Measurements from ENCODE around the gene FAAP100.

DNA sequence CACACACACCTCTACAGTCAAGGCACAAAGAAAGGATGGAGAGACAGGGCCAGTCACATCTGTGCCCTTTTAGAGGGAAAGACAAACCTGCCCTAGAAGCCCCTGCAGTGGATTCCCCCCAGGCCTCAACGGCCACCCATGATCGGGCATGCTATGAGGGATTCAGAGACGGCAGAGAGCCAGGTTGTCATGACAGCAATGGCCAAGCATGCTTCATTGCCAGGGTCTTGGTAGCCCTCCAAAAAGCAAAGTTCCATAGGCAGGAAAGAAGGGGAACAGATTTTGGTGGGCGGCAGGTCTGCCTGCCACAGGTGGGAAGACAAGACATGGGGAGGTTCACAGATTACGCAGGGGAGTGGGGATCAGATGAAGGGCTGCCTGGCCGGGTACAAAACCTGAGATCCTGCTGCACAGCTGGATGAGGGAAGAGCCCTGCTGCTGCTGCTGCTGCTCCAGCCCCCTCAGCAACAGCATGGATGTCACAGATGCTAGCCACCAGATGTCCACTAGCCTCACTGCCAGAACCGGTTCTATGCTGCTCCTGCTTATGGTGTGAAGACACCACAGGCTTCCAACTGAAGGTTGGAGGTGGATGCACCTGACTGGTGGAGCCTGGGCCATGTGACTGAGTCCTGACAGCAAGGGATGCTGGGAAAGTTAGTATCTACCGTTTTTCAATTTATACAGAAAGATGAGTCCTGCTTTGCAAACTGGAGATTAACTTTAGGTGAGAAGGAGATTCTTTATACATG, 57.4 kb downstream of the FAAP100 start:
- TF ChIP-seq, protein P1, sequence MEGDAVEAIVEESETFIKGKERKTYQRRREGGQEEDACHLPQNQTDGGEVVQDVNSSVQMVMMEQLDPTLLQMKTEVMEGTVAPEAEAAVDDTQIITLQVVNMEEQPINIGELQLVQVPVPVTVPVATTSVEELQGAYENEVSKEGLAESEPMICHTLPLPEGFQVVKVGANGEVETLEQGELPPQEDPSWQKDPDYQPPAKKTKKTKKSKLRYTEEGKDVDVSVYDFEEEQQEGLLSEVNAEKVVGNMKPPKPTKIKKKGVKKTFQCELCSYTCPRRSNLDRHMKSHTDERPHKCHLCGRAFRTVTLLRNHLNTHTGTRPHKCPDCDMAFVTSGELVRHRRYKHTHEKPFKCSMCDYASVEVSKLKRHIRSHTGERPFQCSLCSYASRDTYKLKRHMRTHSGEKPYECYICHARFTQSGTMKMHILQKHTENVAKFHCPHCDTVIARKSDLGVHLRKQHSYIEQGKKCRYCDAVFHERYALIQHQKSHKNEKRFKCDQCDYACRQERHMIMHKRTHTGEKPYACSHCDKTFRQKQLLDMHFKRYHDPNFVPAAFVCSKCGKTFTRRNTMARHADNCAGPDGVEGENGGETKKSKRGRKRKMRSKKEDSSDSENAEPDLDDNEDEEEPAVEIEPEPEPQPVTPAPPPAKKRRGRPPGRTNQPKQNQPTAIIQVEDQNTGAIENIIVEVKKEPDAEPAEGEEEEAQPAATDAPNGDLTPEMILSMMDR (conservative IDR thresholded peaks at IDR 0.05; ENCODE audit: low read length), result no peak
- TF ChIP-seq EZH2phosphoT487 (IDR thresholded peaks at IDR 0.05; ENCODE audit: borderline replicate concordance), result no peak

Measured in Loucy (cell line).